Measurements from ENCODE around the gene SLPI.

The SLPI gene

DNA sequence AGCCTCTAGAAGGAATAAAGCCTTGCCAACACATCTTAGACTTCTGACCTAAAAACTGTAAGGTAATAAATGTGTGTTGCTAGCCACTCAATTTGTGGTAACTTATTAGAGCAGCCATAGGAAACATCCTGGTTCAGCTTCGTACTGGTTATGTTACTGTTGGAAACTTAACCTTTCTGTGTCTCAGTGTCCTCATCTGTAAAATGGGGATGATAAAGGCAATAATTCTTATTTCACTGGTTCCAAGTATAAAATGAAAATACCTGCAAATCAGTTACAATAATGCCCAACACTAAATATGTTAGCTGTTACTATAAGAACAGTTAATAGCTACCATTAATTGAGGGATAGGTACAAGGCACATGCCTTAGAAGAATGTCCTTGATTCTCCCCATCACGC lies 38.0 kb upstream of the SLPI start:
- no peaks in the 10 kb centered on the region for H3K36me3 ChIP-seq (ENCODE audit: insufficient read depth, low read length)
- no peak overlapping the region for H3K4me3 ChIP-seq (ENCODE audit: low read length)
- peaks cover 37% of the 10 kb centered on the region for H3K27me3 ChIP-seq (ENCODE audit: insufficient read depth, low read length)
- H3K27ac ChIP-seq (ENCODE audit: low read depth, low read length), result no peak overlapping the region
- peaks cover 12% of the 10 kb centered on the region for H3K9me3 ChIP-seq (ENCODE audit: insufficient read depth, low read depth, low read length)
- 93% methylated on average over 2 of the region's 2 CpGs for WGBS
- peaks cover 6% of the 10 kb centered on the region; the same call in 1 of the 2 replicates for H3K4me1 ChIP-seq (ENCODE audit: insufficient read depth, low read length)
- no peak overlapping the region for H3K9ac ChIP-seq (ENCODE audit: low read depth, low read length)

GRCh38 chr20:45291526-45291925 lies 37.2 kb upstream of the SLPI start:
- Histone ChIP-seq H3K9me3 (ENCODE audit: insufficient read depth, low read depth, low read length) (peaks cover 12% of the 10 kb centered on the region), H3K27me3 (ENCODE audit: insufficient read depth, low read length) (peaks cover 37% of the 10 kb centered on the region), H3K4me3 (ENCODE audit: low read length) (no peak overlapping the region), H3K27ac (ENCODE audit: low read depth, low read length) (no peak overlapping the region), H3K9ac (ENCODE audit: low read depth, low read length) (no peak overlapping the region), H3K36me3 (ENCODE audit: insufficient read depth, low read length) (no peaks in the 10 kb centered on the region), H3K4me1 (ENCODE audit: insufficient read depth, low read length) (peaks cover 6% of the 10 kb centered on the region; the same call in 1 of the 2 replicates)
- 91% methylated on average over 9 of the region's 9 CpGs for whole genome bisulfite sequencing

DNA sequence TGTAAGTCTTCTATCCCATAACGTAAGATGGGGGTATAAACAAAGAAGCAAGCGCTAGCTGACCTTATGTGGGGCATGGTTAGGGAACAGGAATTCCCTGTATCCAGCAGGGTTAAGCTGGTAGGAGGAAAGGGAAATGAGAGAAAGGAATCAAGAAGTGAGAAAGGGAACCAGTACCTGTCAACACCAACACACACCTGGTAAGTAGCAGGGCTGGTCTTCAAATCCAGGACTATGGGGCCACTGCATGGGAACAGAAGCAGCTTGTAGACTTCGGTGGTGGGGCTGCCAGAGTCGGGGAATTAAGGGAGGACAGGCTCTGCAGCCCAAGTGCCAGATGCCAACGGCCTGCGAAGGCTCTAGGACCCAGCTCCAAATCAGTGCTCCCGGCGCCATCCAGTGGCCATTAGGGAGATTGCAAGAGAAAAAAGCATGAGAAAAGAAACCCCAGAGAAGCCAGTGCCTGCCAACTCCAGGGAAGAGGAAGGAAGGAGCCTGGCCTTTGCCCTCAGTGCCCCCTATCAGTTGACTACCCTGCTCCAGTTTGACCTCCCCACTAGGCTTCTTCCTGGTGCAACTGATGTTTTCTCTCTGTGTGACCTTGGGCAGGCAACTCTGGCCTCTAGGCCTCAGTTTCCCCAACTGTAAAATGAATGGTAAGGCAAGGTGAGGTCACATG lies 36.5 kb upstream of the SLPI start:
- Histone ChIP-seq H3K27me3 (ENCODE audit: insufficient read depth, low read length) (peaks cover 37% of the 10 kb centered on the region), H3K27ac (ENCODE audit: low read depth, low read length) (no peak overlapping the region), H3K9me3 (ENCODE audit: insufficient read depth, low read depth, low read length) (peaks cover 12% of the 10 kb centered on the region), H3K4me1 (ENCODE audit: insufficient read depth, low read length) (peaks cover 6% of the 10 kb centered on the region; the same call in 1 of the 2 replicates), H3K4me3 (ENCODE audit: low read length) (no peak overlapping the region), H3K36me3 (ENCODE audit: insufficient read depth, low read length) (no peaks in the 10 kb centered on the region), H3K9ac (ENCODE audit: low read depth, low read length) (no peak overlapping the region)
- WGBS, result 19% methylated on average over 8 of the region's 8 CpGs

- Histone ChIP-seq H3K9me3 (ENCODE audit: insufficient read depth, low read depth, low read length) (peaks cover 10% of the 10 kb centered on the region), H3K4me1 (ENCODE audit: insufficient read depth, low read length) (peaks cover 6% of the 10 kb centered on the region; the same call in 1 of the 2 replicates), H3K4me3 (ENCODE audit: low read length) (no peak overlapping the region), H3K27me3 (ENCODE audit: insufficient read depth, low read length) (peaks cover 37% of the 10 kb centered on the region), H3K27ac (ENCODE audit: low read depth, low read length) (no peak overlapping the region), H3K9ac (ENCODE audit: low read depth, low read length) (no peak overlapping the region), H3K36me3 (ENCODE audit: insufficient read depth, low read length) (no peaks in the 10 kb centered on the region)
- 83% methylated on average over 13 of the region's 13 CpGs for WGBS
Measured at GRCh38 chr20:45289942-45290676, 35.7 kb upstream of the SLPI start.

DNA sequence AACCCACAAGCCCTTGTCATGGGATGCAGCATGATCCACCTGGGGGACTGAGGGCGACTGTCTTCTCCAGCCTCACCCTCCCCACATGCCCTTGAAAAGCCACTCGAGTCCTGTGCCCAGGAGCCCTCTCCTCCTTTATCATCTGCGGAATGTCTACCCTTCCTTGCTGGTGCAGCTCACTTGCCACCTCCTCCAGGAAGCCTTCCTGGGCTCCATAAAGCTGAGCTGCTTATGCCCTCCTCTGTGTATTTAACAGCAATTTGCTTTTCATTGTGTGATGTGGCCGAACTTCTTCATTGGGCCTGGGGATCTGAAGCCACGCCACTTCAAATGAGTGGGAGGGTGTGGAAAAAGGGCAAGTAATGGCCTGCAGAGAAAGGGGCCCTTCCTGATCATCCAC lies 34.5 kb upstream of the SLPI start:
- peaks cover 6% of the 10 kb centered on the region; the same call in 1 of the 2 replicates for H3K4me1 ChIP-seq (ENCODE audit: insufficient read depth, low read length)
- no peak overlapping the region for H3K27ac ChIP-seq (ENCODE audit: low read depth, low read length)
- no peaks in the 10 kb centered on the region for H3K9me3 ChIP-seq (ENCODE audit: insufficient read depth, low read depth, low read length)
- H3K4me3 ChIP-seq (ENCODE audit: low read length), result no peak overlapping the region
- H3K27me3 ChIP-seq (ENCODE audit: insufficient read depth, low read length), result peaks cover 29% of the 10 kb centered on the region
- no peak overlapping the region for H3K9ac ChIP-seq (ENCODE audit: low read depth, low read length)
- H3K36me3 ChIP-seq (ENCODE audit: insufficient read depth, low read length), result no peaks in the 10 kb centered on the region
- WGBS, result 95% methylated on average over 5 of the region's 5 CpGs

GRCh38 chr20:45288376-45288775 lies 34.0 kb upstream of the SLPI start:
- H3K4me3 ChIP-seq (ENCODE audit: low read length), result no peak overlapping the region
- 94% methylated on average over 4 of the region's 4 CpGs for WGBS
- H3K27me3 ChIP-seq (ENCODE audit: insufficient read depth, low read length), result peaks cover 26% of the 10 kb centered on the region
- H3K9ac ChIP-seq (ENCODE audit: low read depth, low read length), result no peak overlapping the region
- H3K27ac ChIP-seq (ENCODE audit: low read depth, low read length), result no peak overlapping the region
- H3K4me1 ChIP-seq (ENCODE audit: insufficient read depth, low read length), result peaks cover 6% of the 10 kb centered on the region; the same call in 1 of the 2 replicates
- H3K36me3 ChIP-seq (ENCODE audit: insufficient read depth, low read length), result no peaks in the 10 kb centered on the region
- no peaks in the 10 kb centered on the region for H3K9me3 ChIP-seq (ENCODE audit: insufficient read depth, low read depth, low read length)

DNA sequence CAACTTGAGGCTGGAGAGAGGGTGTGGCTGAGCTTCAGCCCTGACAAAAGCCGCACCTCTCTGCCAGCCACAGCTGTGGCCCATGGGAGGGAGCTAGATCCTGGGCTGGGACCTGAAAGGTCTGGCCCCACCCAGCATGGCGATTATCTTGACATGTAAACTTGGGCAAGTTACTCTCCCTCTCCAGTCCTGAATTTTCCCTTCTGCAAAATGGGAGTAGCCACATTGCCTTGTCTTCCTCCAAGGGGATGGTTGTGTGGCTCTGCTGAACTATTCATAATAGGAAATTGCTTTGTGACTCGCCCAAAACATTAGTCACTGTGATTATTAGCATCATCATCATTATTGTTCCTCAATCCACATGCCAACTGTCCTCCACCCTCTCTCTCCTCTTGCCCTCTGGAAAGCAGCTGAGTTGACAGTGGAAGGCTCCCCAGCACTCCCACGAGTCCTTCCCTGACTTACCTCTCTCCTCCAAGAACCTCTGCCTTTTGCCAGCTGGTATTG lies 29.2 kb upstream of the SLPI start:
- no peaks in the 10 kb centered on the region for H3K36me3 ChIP-seq (ENCODE audit: insufficient read depth, low read length)
- no peaks in the 10 kb centered on the region for H3K9me3 ChIP-seq (ENCODE audit: insufficient read depth, low read depth, low read length)
- H3K9ac ChIP-seq (ENCODE audit: low read depth, low read length), result no peak overlapping the region
- 68% methylated on average over 4 of the region's 4 CpGs for WGBS
- no peak overlapping the region for H3K27ac ChIP-seq (ENCODE audit: low read depth, low read length)
- no peaks in the 10 kb centered on the region for H3K27me3 ChIP-seq (ENCODE audit: insufficient read depth, low read length)
- no peaks in the 10 kb centered on the region for H3K4me1 ChIP-seq (ENCODE audit: insufficient read depth, low read length)
- H3K4me3 ChIP-seq (ENCODE audit: low read length), result no peak overlapping the region

GRCh38 chr20:45282700-45283550 lies 28.6 kb upstream of the SLPI start:
- H3K4me3 ChIP-seq (ENCODE audit: low read length), result no peak overlapping the region
- H3K27ac ChIP-seq (ENCODE audit: low read depth, low read length), result no peak overlapping the region
- 82% methylated on average over 7 of the region's 7 CpGs for WGBS
- H3K27me3 ChIP-seq (ENCODE audit: insufficient read depth, low read length), result no peaks in the 10 kb centered on the region
- no peaks in the 10 kb centered on the region for H3K36me3 ChIP-seq (ENCODE audit: insufficient read depth, low read length)
- H3K4me1 ChIP-seq (ENCODE audit: insufficient read depth, low read length), result no peaks in the 10 kb centered on the region
- no peaks in the 10 kb centered on the region for H3K9me3 ChIP-seq (ENCODE audit: insufficient read depth, low read depth, low read length)
- no peak overlapping the region for H3K9ac ChIP-seq (ENCODE audit: low read depth, low read length)

- 90% methylated on average over 1 of the region's 1 CpG for WGBS
- H3K27ac ChIP-seq (ENCODE audit: low read depth, low read length), result no peak overlapping the region
- no peak overlapping the region for H3K4me3 ChIP-seq (ENCODE audit: low read length)
- H3K36me3 ChIP-seq (ENCODE audit: insufficient read depth, low read length), result no peaks in the 10 kb centered on the region
- no peaks in the 10 kb centered on the region for H3K27me3 ChIP-seq (ENCODE audit: insufficient read depth, low read length)
- no peaks in the 10 kb centered on the region for H3K9me3 ChIP-seq (ENCODE audit: insufficient read depth, low read depth, low read length)
- no peaks in the 10 kb centered on the region for H3K4me1 ChIP-seq (ENCODE audit: insufficient read depth, low read length)
- no peak overlapping the region for H3K9ac ChIP-seq (ENCODE audit: low read depth, low read length)
Measured at GRCh38 chr20:45279992-45280391, 25.6 kb upstream of the SLPI start.

DNA sequence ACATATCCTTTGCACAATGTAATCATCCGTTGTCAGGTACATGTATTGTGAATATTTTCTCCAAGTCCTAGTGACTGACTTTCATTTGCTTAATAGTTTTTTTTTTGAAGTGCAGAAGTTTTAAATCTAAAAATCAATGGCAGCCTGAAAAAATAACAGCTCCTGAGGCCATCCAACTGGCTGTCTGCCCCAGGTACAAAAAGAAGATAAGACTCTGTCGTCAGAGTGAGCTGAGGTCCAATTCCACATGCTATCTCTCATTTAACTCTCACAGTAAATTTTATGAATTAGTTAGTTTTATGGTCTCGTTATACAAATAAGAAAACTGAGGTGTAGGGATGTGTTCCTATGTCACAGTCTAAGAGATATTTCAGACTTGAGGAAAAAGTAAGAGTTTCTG lies 21.0 kb upstream of the SLPI start:
- WGBS, result 86% methylated on average over 2 of the region's 3 CpGs
- Histone ChIP-seq H3K9ac (ENCODE audit: low read depth, low read length) (no peak overlapping the region), H3K9me3 (ENCODE audit: insufficient read depth, low read depth, low read length) (no peaks in the 10 kb centered on the region), H3K4me3 (ENCODE audit: low read length) (no peak overlapping the region), H3K27ac (ENCODE audit: low read depth, low read length) (no peak overlapping the region), H3K4me1 (ENCODE audit: insufficient read depth, low read length) (peaks cover 12% of the 10 kb centered on the region), H3K27me3 (ENCODE audit: insufficient read depth, low read length) (no peaks in the 10 kb centered on the region), H3K36me3 (ENCODE audit: insufficient read depth, low read length) (no peaks in the 10 kb centered on the region)

All from HUES64 (cell line).